T1000 (cell line): ENCODE results near the gene CRIP1.
A peak's percentile ranks its signal among the peaks of the same experiment; 100 is the strongest.

Source experiments
- DNase-seq: peaks from one replicate; lab custom pipeline; 2025; ENCODE audit warnings: mixed read lengths; lab: John Stamatoyannopoulos, UW

CRIP1 gene

GRCh38 chr14:105507247-105507646, 20.6 kb downstream of the CRIP1 start:
- no peak for DNase-seq

GRCh38 chr14:105508069-105508468, 21.4 kb downstream of the CRIP1 start:
- no peak for DNase-seq

GRCh38 chr14:105508601-105509000, 21.9 kb downstream of the CRIP1 start:
- DNase-seq = no peak

- no peak for DNase-seq
These were observed 30.4 kb downstream of the CRIP1 start for GRCh38 chr14:105517096-105517495.

GRCh38 chr14:105519946-105520698, 33.4 kb downstream of the CRIP1 start:
- DNase-seq = no peak

GRCh38 chr14:105525326-105525725, 38.6 kb downstream of the CRIP1 start:
- DNase-seq = no peak

- no peak for DNase-seq
These were observed 39.4 kb downstream of the CRIP1 start, which contains the start of gene TMEM121 for GRCh38 chr14:105525861-105526775. Gene TMEM121 (plus strand): TSS chr14:105526583. CDS start chr14:105528835, 2,252 bp downstream.

GRCh38 chr14:105526776-105527380, 40.2 kb downstream of the CRIP1 start:
- DNase-seq = no peak

- no peak for DNase-seq
These were observed 40.7 kb downstream of the CRIP1 start for GRCh38 chr14:105527381-105527825.

- DNase-seq = peak; percentile 49
These were observed 41.3 kb downstream of the CRIP1 start for GRCh38 chr14:105527826-105528585.

GRCh38 chr14:105528586-105529318, 42.1 kb downstream of the CRIP1 start:
- DNase-seq = no peak

- DNase-seq = no peak
These were observed 42.6 kb downstream of the CRIP1 start for GRCh38 chr14:105529319-105529568.

GRCh38 chr14:105529569-105530284, 43.0 kb downstream of the CRIP1 start:
- no peak for DNase-seq

- DNase-seq = no peak
These were observed 43.8 kb downstream of the CRIP1 start for GRCh38 chr14:105530285-105531087.

GRCh38 chr14:105531088-105531893, 44.6 kb downstream of the CRIP1 start:
- no peak for DNase-seq

- no peak for DNase-seq
These were observed 45.4 kb downstream of the CRIP1 start for GRCh38 chr14:105531894-105532623.

GRCh38 chr14:105532735-105533141, 46.1 kb downstream of the CRIP1 start:
- no peak for DNase-seq

GRCh38 chr14:105533391-105533790, 46.7 kb downstream of the CRIP1 start:
- DNase-seq = no peak
